AG04450 (cell line): ENCODE data around the gene BMF. TPM values are rescaled to one million over a fixed set of nuclear protein-coding genes. Genes with fewer than 3 reads are reported as not detected.
A peak's percentile ranks its signal among the peaks of the same experiment; 100 is the strongest.

Experiments used
- CTCF ChIA-PET: fragments of 300-600, 350-600 bp; formaldehyde crosslinking; extraction: SDS; loops from one replicate; lab custom pipeline; 2022; ENCODE audit warnings: antibody characterized with exemption, inconsistent platforms; lab: Charles Lee
- POLR2A ChIA-PET: fragments of 350-600 bp; formaldehyde crosslinking; extraction: SDS; loops from one replicate; lab custom pipeline; 2021; ENCODE audit warnings: antibody characterized with exemption, inconsistent platforms; lab: Yijun Ruan, JAX
- DNase-seq: peaks from one replicate; pipeline ENCODE4 v3.0.0-alpha.2; 2011; ENCODE audit warnings: low read depth, low spot score
- H3K27ac ChIP-seq: one replicate; pipeline ENCODE4 v1.5.1; 2012; ENCODE audit warnings: low read depth, low read length, control low read depth
- H3K27me3 ChIP-seq: one replicate; pipeline ENCODE4 v1.6.0; 2012; ENCODE audit warnings: low read length; ENCODE audit not compliant: control insufficient read depth, insufficient read depth
- H3K4me3 ChIP-seq: 2 replicates; pipeline ENCODE4 v1.5.1; 2011; ENCODE audit warnings: mild to moderate bottlenecking, low read depth, low read length, control low read depth
- H3K9me3 ChIP-seq: 2 replicates; pipeline ENCODE4 v1.5.1; 2012; ENCODE audit warnings: low read length; ENCODE audit not compliant: control insufficient read depth, insufficient read depth
- polyA plus RNA-seq: library from polyadenylated mRNA; depleted of rRNA; stranded (reverse); fragments of >200 nt; gene quantifications from 2 replicates; pipeline ENCODE4 v1.2.3, GENCODE V29; 2011
- TF ChIP-seq, protein P1 (sequence below): IDR thresholded peaks from 2 replicates; pipeline ENCODE4 v1.5.1; 2011; ENCODE audit warnings: low read depth, low read length, control low read depth, inconsistent platforms

The BMF gene
- polyA plus RNA-seq, 1 experiment = 6.2 TPM

DNA sequence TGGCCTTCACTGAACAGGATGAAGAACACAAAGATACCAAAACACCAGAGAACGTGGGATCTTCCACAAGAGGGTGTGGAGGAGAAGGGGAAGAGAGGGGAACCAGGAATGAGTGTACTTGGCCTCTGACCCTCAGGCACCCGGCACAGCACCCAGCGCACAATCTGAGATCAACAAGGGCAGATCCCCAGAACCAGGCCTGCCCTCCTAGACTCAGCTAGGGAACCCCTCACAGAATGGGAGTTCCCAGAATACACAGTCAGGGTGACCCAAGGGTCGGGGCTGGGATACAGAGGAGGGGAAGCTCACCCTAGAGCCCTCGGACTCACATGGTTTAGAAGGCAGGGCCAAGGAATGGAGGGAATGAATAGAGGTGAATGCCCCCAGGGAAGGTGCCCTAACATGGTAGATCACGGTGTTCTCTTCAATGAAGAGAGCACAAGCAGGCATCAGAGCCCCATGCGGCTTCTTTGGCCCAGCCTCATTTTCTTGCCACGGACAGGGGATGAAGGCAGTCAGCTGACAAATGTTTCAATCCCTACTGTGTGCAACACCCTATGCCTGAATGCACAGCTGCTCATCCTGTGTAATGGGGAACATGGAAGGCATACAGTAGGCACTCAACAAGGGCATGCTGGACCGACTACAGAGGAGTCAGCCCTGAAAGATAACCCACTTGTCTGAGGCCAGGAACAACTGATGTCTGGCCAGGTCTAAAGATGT, 13.1 kb downstream of the BMF start:
- DNase-seq = no peak

DNA sequence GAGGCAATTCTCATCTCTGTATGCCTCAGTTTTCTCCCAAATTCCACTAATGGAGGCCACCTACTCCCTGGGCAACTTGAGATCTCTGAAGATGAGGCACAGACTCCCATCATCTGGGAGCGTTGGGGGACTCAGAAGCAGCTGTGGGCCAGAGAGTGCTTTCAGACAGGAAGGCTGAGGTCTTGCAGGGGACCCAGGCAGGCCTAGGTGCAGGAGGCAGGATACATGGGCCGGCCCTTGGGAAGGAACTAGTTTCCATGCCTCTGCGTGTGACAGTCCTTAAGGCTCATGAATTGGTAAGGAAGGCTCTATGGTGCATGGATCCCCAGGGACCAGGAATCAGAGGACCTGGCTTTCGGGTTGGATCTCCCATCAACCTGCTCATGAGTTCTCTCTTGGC, 14.5 kb downstream of the BMF start:
- ChIA-PET CTCF (interaction anchor here (0.9 to 2.3 kb wide), 2 partner anchors 9 to 11 kb away, joined by 3 to 11 read pairs; no protein-coding TSS in a partner anchor), POLR2A (interaction anchor here (1.9 kb wide), 1 partner anchor 10 kb away, joined by 5 read pairs; no protein-coding TSS in a partner anchor)
- Histone ChIP-seq H3K27me3 (no peaks in the 10 kb centered on the region), H3K4me3 (no peak overlapping the region), H3K27ac (no peak overlapping the region), H3K9me3 (no peaks in the 10 kb centered on the region)
- TF ChIP-seq, protein P1, sequence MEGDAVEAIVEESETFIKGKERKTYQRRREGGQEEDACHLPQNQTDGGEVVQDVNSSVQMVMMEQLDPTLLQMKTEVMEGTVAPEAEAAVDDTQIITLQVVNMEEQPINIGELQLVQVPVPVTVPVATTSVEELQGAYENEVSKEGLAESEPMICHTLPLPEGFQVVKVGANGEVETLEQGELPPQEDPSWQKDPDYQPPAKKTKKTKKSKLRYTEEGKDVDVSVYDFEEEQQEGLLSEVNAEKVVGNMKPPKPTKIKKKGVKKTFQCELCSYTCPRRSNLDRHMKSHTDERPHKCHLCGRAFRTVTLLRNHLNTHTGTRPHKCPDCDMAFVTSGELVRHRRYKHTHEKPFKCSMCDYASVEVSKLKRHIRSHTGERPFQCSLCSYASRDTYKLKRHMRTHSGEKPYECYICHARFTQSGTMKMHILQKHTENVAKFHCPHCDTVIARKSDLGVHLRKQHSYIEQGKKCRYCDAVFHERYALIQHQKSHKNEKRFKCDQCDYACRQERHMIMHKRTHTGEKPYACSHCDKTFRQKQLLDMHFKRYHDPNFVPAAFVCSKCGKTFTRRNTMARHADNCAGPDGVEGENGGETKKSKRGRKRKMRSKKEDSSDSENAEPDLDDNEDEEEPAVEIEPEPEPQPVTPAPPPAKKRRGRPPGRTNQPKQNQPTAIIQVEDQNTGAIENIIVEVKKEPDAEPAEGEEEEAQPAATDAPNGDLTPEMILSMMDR = no peak
- DNase-seq = no peak

More for the DNA sequence above, 13.1 kb downstream of the BMF start:
- POLR2A ChIA-PET = no interaction called here
- no peaks in the 10 kb centered on the region for H3K27me3 ChIP-seq
- TF ChIP-seq, protein P1 = no peak
- CTCF ChIA-PET = interaction anchor here (2.2 kb wide), 1 partner anchor 9 kb away, joined by 20 read pairs; no protein-coding TSS in a partner anchor
- no peak overlapping the region for H3K4me3 ChIP-seq
- H3K9me3 ChIP-seq = no peaks in the 10 kb centered on the region
- H3K27ac ChIP-seq = peak overlapping the region; percentile 3

DNA sequence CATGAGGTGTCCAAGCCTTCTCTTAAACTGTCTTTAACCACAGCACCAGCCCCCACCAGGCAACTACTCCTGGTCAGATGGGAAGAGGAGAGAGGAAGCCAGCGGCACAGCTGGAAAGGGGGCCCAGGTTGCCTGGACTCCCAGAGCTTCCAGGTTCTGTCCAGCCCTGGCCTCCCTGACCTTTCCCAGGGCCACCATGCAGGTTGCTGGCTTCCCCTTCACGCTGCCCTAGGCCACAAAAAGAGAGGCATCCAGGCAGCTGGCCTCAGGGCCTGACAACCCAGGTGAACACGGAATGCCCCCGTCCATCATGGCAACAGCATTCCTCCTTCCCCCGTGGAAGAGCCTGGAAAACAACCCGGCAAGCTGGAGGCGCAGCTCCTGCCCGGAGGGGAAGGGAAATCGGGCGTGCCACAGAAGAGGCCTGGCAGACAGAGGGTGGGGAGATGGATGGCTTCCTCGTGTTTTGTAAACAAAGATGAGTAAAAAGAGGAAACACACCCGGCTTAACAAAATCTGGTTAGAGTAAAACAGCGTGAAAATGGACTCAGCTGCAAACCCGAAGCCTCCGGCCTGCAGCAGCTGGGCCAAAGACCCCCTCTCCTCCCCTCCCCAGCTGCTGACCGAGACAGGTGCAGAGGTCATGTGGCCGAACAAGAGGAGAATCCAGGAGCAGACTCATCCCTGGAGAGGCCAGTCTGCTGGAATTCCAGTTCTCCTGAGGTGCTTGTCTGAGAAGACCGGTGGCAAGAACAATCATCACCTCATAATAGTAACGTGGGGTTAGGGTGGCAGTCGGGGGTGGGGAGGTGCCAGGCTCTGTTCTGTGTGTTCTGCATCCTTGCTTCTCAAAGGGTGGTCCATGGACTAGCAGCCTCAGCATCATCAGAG, 15.5 kb downstream of the BMF start:
- TF ChIP-seq, protein P1 = no peak
- Histone ChIP-seq H3K27me3 (no peaks in the 10 kb centered on the region), H3K9me3 (no peaks in the 10 kb centered on the region), H3K27ac (peak overlapping the region; percentile 94), H3K4me3 (no peak overlapping the region)
- ChIA-PET CTCF (interaction anchor here (0.5 to 2.3 kb wide), 4 partner anchors 10 to 220 kb away, joined by 3 to 11 read pairs (median 4); no protein-coding TSS in a partner anchor), POLR2A (interaction anchor here (0.6 to 1.9 kb wide), 5 partner anchors 11 to 45 kb away, joined by 3 to 6 read pairs (median 5); no protein-coding TSS in a partner anchor)
- DNase-seq = no peak

DNA sequence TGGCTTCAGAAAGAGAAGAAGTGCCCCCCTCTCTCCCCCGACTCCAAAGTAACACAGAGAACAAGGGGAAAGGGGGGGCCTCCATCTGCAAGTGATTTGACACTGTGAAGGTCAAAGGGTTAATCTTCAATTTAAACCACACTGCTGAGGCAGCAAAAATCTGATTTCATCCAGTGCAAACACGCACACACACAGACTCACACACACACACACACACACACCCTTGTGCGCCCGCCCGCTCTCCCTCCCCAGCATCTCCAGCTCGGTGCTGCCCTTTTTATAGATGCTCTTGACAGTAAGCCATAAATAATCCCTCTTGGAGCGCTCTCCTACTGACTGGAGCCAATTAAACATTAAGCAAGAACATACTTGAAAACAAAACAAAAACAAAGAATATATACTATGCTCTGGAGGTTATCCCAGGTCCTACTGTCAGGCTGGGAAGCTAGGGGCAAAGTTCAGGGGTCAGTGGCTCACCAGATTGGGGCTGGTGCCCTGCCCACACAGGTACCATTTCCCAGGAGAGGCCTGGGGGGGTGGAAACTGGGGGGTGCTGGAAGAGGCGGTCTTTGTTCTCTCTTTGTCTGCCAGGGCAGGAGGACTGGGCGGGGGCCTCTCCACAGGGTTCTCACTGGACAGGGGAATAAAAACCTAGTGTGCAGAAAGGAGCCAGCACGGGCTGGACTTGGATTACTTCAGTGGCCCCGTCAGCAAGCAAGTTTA, 16.3 kb downstream of the BMF start:
- ChIA-PET POLR2A (interaction anchor here (0.7 to 1.9 kb wide), 6 partner anchors 11 to 70 kb away, joined by 3 to 6 read pairs (median 4); partner anchors contain the start of gene BMF), CTCF (interaction anchor here (1.1 to 2.3 kb wide), 3 partner anchors 10 to 12 kb away, joined by 4 to 11 read pairs (median 5); no protein-coding TSS in a partner anchor)
- DNase-seq = peak; percentile 76
- Histone ChIP-seq H3K27me3 (no peaks in the 10 kb centered on the region), H3K9me3 (no peaks in the 10 kb centered on the region), H3K4me3 (no peak overlapping the region), H3K27ac (peak overlapping the region; percentile 94)
- TF ChIP-seq, protein P1 = no peak
